LHCN-M2 (cell line): ENCODE results near the gene ZNF277. TPM values are rescaled to one million over a fixed set of nuclear protein-coding genes. Genes with fewer than 3 reads are reported as not detected.

Source experiments
- DNase-seq: peaks from one replicate; pipeline ENCODE4 v3.0.0-alpha.2; 2012; ENCODE audit warnings: low read depth
- total RNA-seq: library from RNA; depleted of rRNA; stranded (reverse); fragments of >200 nt; gene quantifications from 2 replicates; pipeline ENCODE4 v1.2.3, GENCODE V29; 2014; rRNA removed

The ZNF277 gene
- total RNA-seq, 1 experiment from 2014 or later: 23.8 TPM

- DNase-seq: peak; percentile 51
These were observed 184.8 kb downstream of the ZNF277 start for GRCh38 chr7:112391079-112391821.

GRCh38 chr7:112391841-112392286 lies 185.4 kb downstream of the ZNF277 start:
- peak; percentile 44 for DNase-seq

Other genes starting within 250 kb of the ZNF277 start
- 6.3 and 13.7 TPM in 2 replicates for gene DOCK4, start 296 bp upstream of the ZNF277 start, total RNA-seq
- 42.1 and 48.7 TPM in 2 replicates for gene IFRD1, start 243.8 kb downstream of the ZNF277 start, total RNA-seq